A549 (cell line): ENCODE results near the gene BCAP31.
"Not testable (repeated sequence)": the region's sequence is repeated elsewhere in the genome, so short reads cannot be mapped to it uniquely, and the experiment has no call there.

ENCODE experiments used
- BHLHE40 ChIP-seq: IDR thresholded peaks from 2 replicates; pipeline ENCODE4 v1.6.1; 2012; ENCODE audit warnings: low read depth, low read length, inconsistent platforms
- CEBPB ChIP-seq, 2 experiments: fragments of >200 bp in 1 of 2; sonication (Bioruptor Twin) in 1 of 2; formaldehyde crosslinking in 1 of 2; IDR thresholded peaks; 2 replicates each; pipeline ENCODE4 v1.6.1; 2012 to 2016
- CTCF ChIP-seq: fragments of >200 bp; sonication (Bioruptor Twin); formaldehyde crosslinking; IDR thresholded peaks from 3 replicates; pipeline ENCODE4 v1.5.1; 2016
- EP300 ChIP-seq, 2 experiments: fragments of >200 bp; sonication (Bioruptor Twin); formaldehyde crosslinking; IDR thresholded peaks; 2 replicates in 1 of 2; 3 replicates in 1 of 2; pipeline ENCODE4 v1.6.1; 2016 to 2017
- MAX ChIP-seq: IDR thresholded peaks from 2 replicates; pipeline ENCODE4 v1.6.1; 2012
- MAZ ChIP-seq: fragments of 150-350 bp; IDR thresholded peaks from 2 replicates; pipeline ENCODE4 v1.6.1; 2014; ENCODE audit warnings: antibody characterized with exemption, low read depth, low read length, borderline replicate concordance
- POLR2A ChIP-seq: IDR thresholded peaks from 2 replicates; pipeline ENCODE4 v1.6.1; 2012; ENCODE audit warnings: mild to moderate bottlenecking, low read length
- RFX5 ChIP-seq: fragments of 450-650 bp; IDR thresholded peaks from 2 replicates; pipeline ENCODE4 v1.7.1; 2014; ENCODE audit warnings: antibody characterized with exemption, mild to moderate bottlenecking, moderate library complexity
- SREBF2 ChIP-seq: fragments of 450-650 bp; IDR thresholded peaks from 2 replicates; pipeline ENCODE4 v1.6.1; 2014; ENCODE audit warnings: mild to moderate bottlenecking, moderate library complexity
- USF2 ChIP-seq: fragments of 450-650 bp; IDR thresholded peaks from 2 replicates; pipeline ENCODE4 v1.6.1; 2014; ENCODE audit warnings: antibody characterized with exemption

- not testable (repeated sequence) for TF ChIP-seq CTCF; CEBPB (IDR thresholded peaks at IDR 0.05); SREBF2; MAZ; USF2; EP300 (IDR thresholded peaks at IDR 0.05); RFX5; POLR2A; MAX; BHLHE40
These were observed 19.5 kb upstream of the BCAP31 start for GRCh38 chrX:153743468-153744209.
